PFSK-1 (cell line): Measurements from ENCODE around the gene PLCL2.

Experiments
- FOXP2 ChIP-seq: optimal IDR thresholded peaks from 2 replicates; pipeline ENCODE3; 2011; ENCODE audit warnings: borderline replicate concordance, control low read depth, inconsistent platforms; ENCODE audit not compliant: insufficient read depth; ENCODE audit errors: extremely low read length, extremely low read depth
- POLR2AphosphoS5 ChIP-seq: IDR thresholded peaks from 2 replicates; pipeline ENCODE4 v1.6.1; 2012; ENCODE audit warnings: low read depth, mild to moderate bottlenecking, control low read depth, low read length, moderate library complexity
- SIN3A ChIP-seq: IDR thresholded peaks from 2 replicates; pipeline ENCODE4 v1.6.1; 2012; ENCODE audit warnings: mild to moderate bottlenecking, low read length, moderate library complexity, borderline replicate concordance; ENCODE audit not compliant: insufficient read depth
- TAF1 ChIP-seq: IDR thresholded peaks from 2 replicates; pipeline ENCODE4 v1.6.1; 2012; ENCODE audit warnings: low read length, control low read depth, borderline replicate concordance; ENCODE audit not compliant: insufficient read depth
- TF ChIP-seq, protein P1 (sequence below), 2 experiments: IDR thresholded peaks; 2 replicates each; pipeline versions ENCODE4 v1.6.1 to v1.8.0; 2011 to 2012; ENCODE audit warnings: low read depth in 2 of 2, low read length in 2 of 2, control low read depth in 1 of 2, inconsistent platforms in 1 of 2, mild to moderate bottlenecking in 1 of 2, moderate library complexity in 1 of 2; ENCODE audit not compliant: insufficient read depth in 1 of 2

PLCL2 gene

DNA sequence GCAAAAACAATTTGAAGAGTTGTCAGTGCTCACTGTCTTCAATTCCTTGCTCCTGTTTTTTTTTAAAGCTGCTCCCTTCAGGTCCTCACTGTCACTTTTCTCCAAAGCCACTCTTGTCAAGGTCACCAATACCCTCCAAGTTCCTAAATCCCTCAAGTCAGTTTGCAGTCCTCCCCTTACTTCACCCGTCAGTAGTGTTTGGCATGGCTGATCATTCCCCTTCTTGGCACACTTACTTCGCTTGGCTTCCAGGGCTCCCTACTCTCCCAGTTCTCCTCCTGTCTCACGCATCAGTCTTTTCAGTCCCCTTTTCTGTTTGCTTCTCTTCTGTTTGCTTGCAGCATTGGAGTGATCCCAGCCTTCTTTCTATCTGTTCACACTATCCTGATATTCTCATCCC lies 25.5 kb downstream of the PLCL2 start:
- TF ChIP-seq SIN3A, result no peak

GRCh38 chr3:16911916-16912315 lies 27.2 kb downstream of the PLCL2 start:
- TF ChIP-seq, protein P1, sequence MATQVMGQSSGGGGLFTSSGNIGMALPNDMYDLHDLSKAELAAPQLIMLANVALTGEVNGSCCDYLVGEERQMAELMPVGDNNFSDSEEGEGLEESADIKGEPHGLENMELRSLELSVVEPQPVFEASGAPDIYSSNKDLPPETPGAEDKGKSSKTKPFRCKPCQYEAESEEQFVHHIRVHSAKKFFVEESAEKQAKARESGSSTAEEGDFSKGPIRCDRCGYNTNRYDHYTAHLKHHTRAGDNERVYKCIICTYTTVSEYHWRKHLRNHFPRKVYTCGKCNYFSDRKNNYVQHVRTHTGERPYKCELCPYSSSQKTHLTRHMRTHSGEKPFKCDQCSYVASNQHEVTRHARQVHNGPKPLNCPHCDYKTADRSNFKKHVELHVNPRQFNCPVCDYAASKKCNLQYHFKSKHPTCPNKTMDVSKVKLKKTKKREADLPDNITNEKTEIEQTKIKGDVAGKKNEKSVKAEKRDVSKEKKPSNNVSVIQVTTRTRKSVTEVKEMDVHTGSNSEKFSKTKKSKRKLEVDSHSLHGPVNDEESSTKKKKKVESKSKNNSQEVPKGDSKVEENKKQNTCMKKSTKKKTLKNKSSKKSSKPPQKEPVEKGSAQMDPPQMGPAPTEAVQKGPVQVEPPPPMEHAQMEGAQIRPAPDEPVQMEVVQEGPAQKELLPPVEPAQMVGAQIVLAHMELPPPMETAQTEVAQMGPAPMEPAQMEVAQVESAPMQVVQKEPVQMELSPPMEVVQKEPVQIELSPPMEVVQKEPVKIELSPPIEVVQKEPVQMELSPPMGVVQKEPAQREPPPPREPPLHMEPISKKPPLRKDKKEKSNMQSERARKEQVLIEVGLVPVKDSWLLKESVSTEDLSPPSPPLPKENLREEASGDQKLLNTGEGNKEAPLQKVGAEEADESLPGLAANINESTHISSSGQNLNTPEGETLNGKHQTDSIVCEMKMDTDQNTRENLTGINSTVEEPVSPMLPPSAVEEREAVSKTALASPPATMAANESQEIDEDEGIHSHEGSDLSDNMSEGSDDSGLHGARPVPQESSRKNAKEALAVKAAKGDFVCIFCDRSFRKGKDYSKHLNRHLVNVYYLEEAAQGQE (IDR thresholded peaks at IDR 0.05; ENCODE audit: insufficient read depth in 1 of 2, low read depth in 2 of 2, low read length in 2 of 2), result no peak
- TF ChIP-seq FOXP2 (no peak), POLR2AphosphoS5 (no peak), SIN3A (no peak), TAF1 (no peak)

DNA sequence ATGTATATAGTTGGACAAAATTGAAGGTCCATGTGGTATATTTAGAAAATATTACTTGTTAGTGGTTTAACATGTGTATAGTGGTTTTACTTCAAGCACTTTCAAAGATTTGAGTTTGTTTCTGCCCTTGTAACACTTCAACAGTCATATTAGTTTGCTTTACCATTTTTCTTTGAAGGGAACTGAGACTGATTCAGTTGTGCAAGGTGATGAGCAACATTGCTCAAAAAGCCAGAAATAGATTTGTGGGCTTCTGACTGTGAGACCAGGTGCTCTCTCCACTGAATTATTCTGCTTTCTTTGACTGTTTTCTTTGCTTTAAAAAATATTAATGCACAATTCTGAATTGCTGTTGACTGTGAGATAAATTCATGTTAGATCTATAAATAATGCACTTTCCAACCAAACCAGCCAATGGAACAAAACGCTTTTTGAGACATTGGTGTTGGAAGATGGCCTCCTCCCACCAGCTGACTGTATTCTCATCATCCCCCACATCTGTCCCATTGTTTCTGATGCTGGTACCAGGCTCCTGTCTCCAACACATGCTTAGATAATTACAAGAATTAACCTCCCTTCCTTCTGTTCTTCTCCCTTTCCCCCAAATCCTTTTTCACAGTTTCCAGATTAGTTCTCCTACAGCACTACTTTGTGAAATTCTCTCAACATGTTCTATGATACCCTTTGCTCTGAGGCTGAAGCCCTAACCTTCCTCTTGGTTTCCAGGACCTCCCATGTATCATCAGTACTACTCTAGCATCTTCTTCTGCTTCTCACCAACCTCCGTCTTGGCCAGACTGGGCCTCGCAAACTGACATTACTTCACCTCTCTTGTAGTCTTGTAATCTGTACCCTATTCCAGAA lies 27.9 kb downstream of the PLCL2 start:
- TF ChIP-seq TAF1, result no peak
- no peak for TF ChIP-seq SIN3A
- TF ChIP-seq, protein P1 (IDR thresholded peaks at IDR 0.05; ENCODE audit: insufficient read depth in 1 of 2, low read depth in 2 of 2, low read length in 2 of 2), result no peak
- no peak for TF ChIP-seq POLR2AphosphoS5
- no peak for TF ChIP-seq FOXP2

DNA sequence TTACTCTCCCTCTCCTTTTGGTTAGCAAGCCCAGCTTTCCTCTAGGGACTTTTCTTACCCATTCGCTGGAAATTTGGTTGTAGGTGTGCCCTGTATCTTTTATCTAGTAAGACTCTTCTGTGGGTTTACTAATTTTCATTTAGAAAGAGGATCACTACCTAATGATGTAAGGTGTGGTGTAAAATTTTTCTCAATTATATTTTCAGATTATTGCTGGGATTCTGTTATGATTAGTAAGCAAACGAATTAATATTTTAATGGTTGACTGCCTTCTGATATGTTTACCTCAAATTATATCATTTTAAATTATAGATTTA lies 28.5 kb downstream of the PLCL2 start:
- TF ChIP-seq POLR2AphosphoS5 (no peak), FOXP2 (no peak), SIN3A (no peak)
- TF ChIP-seq, protein P1 (IDR thresholded peaks at IDR 0.05; ENCODE audit: insufficient read depth in 1 of 2, low read depth in 2 of 2, low read length in 2 of 2), result no peak

DNA sequence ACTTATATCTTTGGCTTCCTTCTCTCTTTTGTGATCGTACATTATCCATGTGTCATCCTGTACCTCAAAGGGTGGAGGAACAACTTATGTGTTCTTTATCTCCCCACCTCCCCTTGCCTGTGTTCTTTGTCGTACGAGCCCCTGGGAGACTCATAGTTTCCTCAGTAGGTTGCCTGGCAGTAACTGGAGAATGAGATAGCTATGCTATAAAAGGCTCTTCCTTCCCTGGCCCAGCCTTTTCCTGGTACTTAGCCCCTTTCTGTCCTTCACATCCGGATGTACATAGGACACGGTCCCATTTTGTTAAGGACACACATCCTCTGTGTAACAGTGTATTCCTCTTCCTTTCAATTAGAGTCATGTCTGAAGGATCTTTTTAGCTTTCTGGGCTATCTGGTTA lies 32.1 kb downstream of the PLCL2 start:
- TF ChIP-seq POLR2AphosphoS5 (no peak), FOXP2 (no peak), SIN3A (no peak), TAF1 (no peak)
- TF ChIP-seq, protein P1 (IDR thresholded peaks at IDR 0.05; ENCODE audit: insufficient read depth in 1 of 2, low read depth in 2 of 2, low read length in 2 of 2), result no peak
